ENCODE measurements around the gene JMY. TPM values are rescaled to one million over a fixed set of nuclear protein-coding genes. Genes with fewer than 3 reads are reported as not detected.

Gene JMY, protein sequence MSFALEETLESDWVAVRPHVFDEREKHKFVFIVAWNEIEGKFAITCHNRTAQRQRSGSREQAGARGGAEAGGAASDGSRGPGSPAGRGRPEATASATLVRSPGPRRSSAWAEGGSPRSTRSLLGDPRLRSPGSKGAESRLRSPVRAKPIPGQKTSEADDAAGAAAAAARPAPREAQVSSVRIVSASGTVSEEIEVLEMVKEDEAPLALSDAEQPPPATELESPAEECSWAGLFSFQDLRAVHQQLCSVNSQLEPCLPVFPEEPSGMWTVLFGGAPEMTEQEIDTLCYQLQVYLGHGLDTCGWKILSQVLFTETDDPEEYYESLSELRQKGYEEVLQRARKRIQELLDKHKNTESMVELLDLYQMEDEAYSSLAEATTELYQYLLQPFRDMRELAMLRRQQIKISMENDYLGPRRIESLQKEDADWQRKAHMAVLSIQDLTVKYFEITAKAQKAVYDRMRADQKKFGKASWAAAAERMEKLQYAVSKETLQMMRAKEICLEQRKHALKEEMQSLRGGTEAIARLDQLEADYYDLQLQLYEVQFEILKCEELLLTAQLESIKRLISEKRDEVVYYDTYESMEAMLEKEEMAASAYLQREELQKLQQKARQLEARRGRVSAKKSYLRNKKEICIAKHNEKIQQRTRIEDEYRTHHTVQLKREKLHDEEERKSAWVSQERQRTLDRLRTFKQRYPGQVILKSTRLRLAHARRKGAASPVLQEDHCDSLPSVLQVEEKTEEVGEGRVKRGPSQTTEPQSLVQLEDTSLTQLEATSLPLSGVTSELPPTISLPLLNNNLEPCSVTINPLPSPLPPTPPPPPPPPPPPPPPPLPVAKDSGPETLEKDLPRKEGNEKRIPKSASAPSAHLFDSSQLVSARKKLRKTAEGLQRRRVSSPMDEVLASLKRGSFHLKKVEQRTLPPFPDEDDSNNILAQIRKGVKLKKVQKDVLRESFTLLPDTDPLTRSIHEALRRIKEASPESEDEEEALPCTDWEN
- polyA plus RNA-seq (2013, experiment 1 of 2) = 4.2 TPM
- polyA plus RNA-seq (2013, experiment 2 of 2) = 4.4 TPM

DNA sequence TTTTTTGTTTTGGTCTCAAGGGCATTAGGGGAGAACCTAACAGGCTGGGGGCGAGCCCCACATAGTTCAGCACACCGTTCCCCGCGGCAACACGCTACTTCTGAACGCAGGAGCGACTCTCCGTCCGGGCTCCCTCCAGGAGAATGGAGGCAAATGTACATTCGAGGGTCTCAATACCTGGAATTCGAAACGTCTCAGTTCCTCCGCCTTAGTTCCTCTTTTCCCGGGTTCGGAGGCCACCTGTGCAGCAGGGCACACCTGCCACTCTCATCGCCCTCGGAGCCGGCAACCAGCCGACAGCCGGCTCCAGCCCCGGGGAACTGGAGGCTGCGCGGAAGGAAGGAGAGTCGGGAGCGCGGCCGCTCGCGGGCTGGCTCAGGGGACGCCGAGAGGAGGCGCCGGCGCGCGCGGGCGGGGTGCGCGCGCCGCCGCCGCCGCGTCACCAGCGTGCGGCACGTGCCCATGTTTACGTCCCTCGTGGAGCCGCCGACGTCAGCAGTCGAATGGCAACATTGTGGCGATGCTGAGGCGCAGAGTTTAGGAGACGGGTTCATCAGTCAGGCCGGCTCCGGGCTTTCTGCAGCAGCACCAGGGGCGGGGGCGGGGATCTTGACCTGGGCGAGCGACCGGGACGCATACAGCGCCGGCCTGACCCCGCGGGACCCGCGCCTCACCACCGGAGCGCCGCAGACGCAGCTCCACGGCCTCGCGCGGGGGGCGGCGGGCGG, at the start of gene JMY:
Gene JMY, plus strand, starts transcription at position 498 of the 728 bp plus-strand sequence. CDS start 520 bp downstream, outside the sequence.
- Histone ChIP-seq H3K14ac (ENCODE audit: low read length) (peak within 1 kb of the TSS; percentile 71), H2BK12ac (ENCODE audit: low read length) (no peak within 1 kb of the TSS), H3K9ac (ENCODE audit: low read depth, low read length, poor library complexity) (peak within 1 kb of the TSS; percentile 96), H2AFZ (ENCODE audit: low read length) (peak within 1 kb of the TSS; percentile 92), H3K4ac (ENCODE audit: low read length) (peak within 1 kb of the TSS; percentile 76), H3K4me2 (ENCODE audit: insufficient read depth, low read length, poor library complexity, severe bottlenecking) (peak within 1 kb of the TSS; percentile 89), H4K91ac (ENCODE audit: low read depth, low read length, poor library complexity) (no peak within 1 kb of the TSS), H3K23ac (ENCODE audit: low read depth, low read length, poor library complexity) (peak within 1 kb of the TSS; percentile 96), H3K4me3 (ENCODE audit: low read length in 2 of 2) (peak within 1 kb of the TSS; percentile 67 to 81), H3K36me3 (replicated peaks in 1 of 2; ENCODE audit: control insufficient read depth in 2 of 2, insufficient read depth in 2 of 2, low read length in 2 of 2) (no peaks in the 10 kb centered on the region), H2BK15ac (ENCODE audit: low read length) (peak within 1 kb of the TSS; percentile 30), H3K27ac (replicated peaks; ENCODE audit: low read length) (no peak within 1 kb of the TSS), H3K27me3 (ENCODE audit: control insufficient read depth in 3 of 3, insufficient read depth in 3 of 3, low read depth in 1 of 3, low read length in 3 of 3) (peaks cover 0 to 3% (median 0%) of the 10 kb centered on the region in 3 experiments), H4K8ac (ENCODE audit: low read depth, low read length) (peak within 1 kb of the TSS; percentile 65), H3K9me3 (replicated peaks in 1 of 2; ENCODE audit: control insufficient read depth in 2 of 2, insufficient read depth in 1 of 2, low read depth in 1 of 2, low read length in 2 of 2) (no peaks in the 10 kb centered on the region), H2BK120ac (ENCODE audit: low read depth, low read length) (peak within 1 kb of the TSS; percentile 61), H2AK5ac (ENCODE audit: low read depth, low read length) (peak within 1 kb of the TSS; percentile 81), H3K79me1 (ENCODE audit: low read depth, low read length) (peaks cover 11% of the 10 kb centered on the region), H3K18ac (ENCODE audit: low read length) (peak within 1 kb of the TSS; percentile 94), H3K4me1 (ENCODE audit: control insufficient read depth in 2 of 2, insufficient read depth in 1 of 2, low read depth in 1 of 2, low read length in 2 of 2) (no peaks in the 10 kb centered on the region), H2BK5ac (ENCODE audit: low read length) (peak within 1 kb of the TSS; percentile 12)
- DNase-seq (ENCODE audit: low spot score) = peak; percentile 80
- WGBS, 2 donors (ENCODE audit: extremely low coverage in 2 of 2, insufficient read length in 2 of 2, insufficient replicate concordance in 1 of 2) = no CpG with 5 or more reads among the region's 83 CpGs

DNA sequence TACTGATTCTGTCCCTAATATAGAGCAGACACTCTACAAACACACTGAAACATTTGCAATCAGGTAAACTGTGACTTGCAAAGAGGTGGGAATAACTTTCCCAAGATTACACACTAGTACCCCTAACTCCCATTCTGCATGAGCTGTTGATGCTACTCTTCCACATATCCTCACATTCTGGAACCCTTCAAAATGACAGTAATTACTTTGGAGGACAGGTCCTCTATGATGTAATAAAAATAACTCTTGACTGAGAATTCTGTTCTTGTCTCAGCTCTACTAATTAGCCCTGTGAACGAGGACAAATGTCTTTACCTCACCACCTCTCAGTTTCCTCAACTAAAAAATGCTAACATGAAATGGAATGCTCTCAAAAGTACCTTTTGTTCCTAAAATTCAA, 49.5 kb upstream of the JMY start:
- WGBS, 2 donors (ENCODE audit: extremely low coverage in 2 of 2, insufficient read length in 2 of 2, insufficient replicate concordance in 1 of 2) = no CpG with 5 or more reads among the region's 1 CpG

DNA sequence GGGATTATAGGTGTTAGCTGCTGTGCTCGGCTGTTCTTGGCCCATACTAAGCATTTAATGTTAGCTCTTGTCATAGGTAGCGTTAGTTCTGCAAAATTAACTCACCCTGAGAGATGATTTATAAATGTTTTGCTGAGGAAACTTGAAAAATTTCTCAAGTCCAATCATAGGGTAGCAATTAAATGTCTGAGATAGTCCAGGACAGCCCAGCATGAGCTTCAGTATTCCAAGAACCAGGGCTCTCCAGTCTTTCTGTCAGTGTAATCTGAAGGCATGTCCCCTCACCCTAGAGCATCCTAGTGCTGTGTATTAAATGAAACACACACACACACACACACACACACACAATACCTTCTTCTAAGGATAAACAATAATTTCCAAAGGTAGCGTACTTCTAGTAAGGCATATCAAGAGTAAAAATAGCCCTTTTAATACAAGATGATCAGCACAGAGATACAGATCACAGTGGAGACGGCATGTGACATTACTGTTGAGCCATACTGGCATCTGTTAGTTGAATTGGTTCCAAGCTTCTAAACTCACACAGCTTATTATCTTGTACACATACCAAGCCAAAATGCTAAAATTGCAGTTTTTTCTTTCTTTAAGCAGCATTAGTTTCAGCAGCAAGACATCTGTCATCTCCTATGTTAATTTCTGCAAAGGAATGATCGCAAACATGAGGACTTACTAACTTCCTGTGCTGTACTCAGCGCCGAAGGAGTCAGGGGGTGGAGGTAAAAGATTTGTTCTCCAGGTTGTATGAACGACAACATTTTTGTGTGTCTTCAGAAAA, 46.3 kb upstream of the JMY start:
- no peak overlapping the region for H4K91ac ChIP-seq (ENCODE audit: low read depth, low read length, poor library complexity)
- H3K4me3 ChIP-seq (ENCODE audit: low read length in 2 of 2) = no peak overlapping the region
- no peaks in the 10 kb centered on the region for H3K27me3 ChIP-seq (ENCODE audit: control insufficient read depth in 3 of 3, insufficient read depth in 3 of 3, low read depth in 1 of 3, low read length in 3 of 3)
- no peaks in the 10 kb centered on the region for H3K36me3 ChIP-seq (replicated peaks in 1 of 2; ENCODE audit: control insufficient read depth in 2 of 2, insufficient read depth in 2 of 2, low read length in 2 of 2)
- no peaks in the 10 kb centered on the region for H3K4me1 ChIP-seq (ENCODE audit: control insufficient read depth in 2 of 2, insufficient read depth in 1 of 2, low read depth in 1 of 2, low read length in 2 of 2)
- H3K23ac ChIP-seq (ENCODE audit: low read depth, low read length, poor library complexity) = no peak overlapping the region
- no peak overlapping the region for H3K4me2 ChIP-seq (ENCODE audit: insufficient read depth, low read length, poor library complexity, severe bottlenecking)
- H2AK5ac ChIP-seq (ENCODE audit: low read depth, low read length) = no peak overlapping the region
- no peak overlapping the region for H2BK12ac ChIP-seq (ENCODE audit: low read length)
- no peak overlapping the region for H3K4ac ChIP-seq (ENCODE audit: low read length)
- no peak for DNase-seq (ENCODE audit: low spot score)
- no peak overlapping the region for H2BK120ac ChIP-seq (ENCODE audit: low read depth, low read length)
- H2AFZ ChIP-seq (ENCODE audit: low read length) = no peak overlapping the region
- H3K27ac ChIP-seq (replicated peaks; ENCODE audit: low read length) = no peak overlapping the region
- H4K8ac ChIP-seq (ENCODE audit: low read depth, low read length) = no peak overlapping the region
- H3K79me1 ChIP-seq (ENCODE audit: low read depth, low read length) = no peaks in the 10 kb centered on the region
- no CpG with 5 or more reads among the region's 8 CpGs for WGBS, 2 donors (ENCODE audit: extremely low coverage in 2 of 2, insufficient read length in 2 of 2, insufficient replicate concordance in 1 of 2)
- no peaks in the 10 kb centered on the region for H3K9me3 ChIP-seq (replicated peaks in 1 of 2; ENCODE audit: control insufficient read depth in 2 of 2, insufficient read depth in 1 of 2, low read depth in 1 of 2, low read length in 2 of 2)
- H2BK15ac ChIP-seq (ENCODE audit: low read length) = no peak overlapping the region
- no peak overlapping the region for H3K18ac ChIP-seq (ENCODE audit: low read length)
- H3K14ac ChIP-seq (ENCODE audit: low read length) = no peak overlapping the region
- no peak overlapping the region for H2BK5ac ChIP-seq (ENCODE audit: low read length)
- H3K9ac ChIP-seq (ENCODE audit: low read depth, low read length, poor library complexity) = no peak overlapping the region

More for the DNA sequence above, 49.5 kb upstream of the JMY start:
- H2BK5ac ChIP-seq (ENCODE audit: low read length) = no peak overlapping the region
- H3K36me3 ChIP-seq (replicated peaks in 1 of 2; ENCODE audit: control insufficient read depth in 2 of 2, insufficient read depth in 2 of 2, low read length in 2 of 2) = no peaks in the 10 kb centered on the region
- DNase-seq (ENCODE audit: low spot score) = no peak
- H3K9me3 ChIP-seq (replicated peaks in 1 of 2; ENCODE audit: control insufficient read depth in 2 of 2, insufficient read depth in 1 of 2, low read depth in 1 of 2, low read length in 2 of 2) = no peaks in the 10 kb centered on the region
- no peak overlapping the region for H3K4me3 ChIP-seq (ENCODE audit: low read length in 2 of 2)
- H3K9ac ChIP-seq (ENCODE audit: low read depth, low read length, poor library complexity) = no peak overlapping the region
- H2AFZ ChIP-seq (ENCODE audit: low read length) = no peak overlapping the region
- H2AK5ac ChIP-seq (ENCODE audit: low read depth, low read length) = no peak overlapping the region
- no peak overlapping the region for H3K14ac ChIP-seq (ENCODE audit: low read length)
- H4K91ac ChIP-seq (ENCODE audit: low read depth, low read length, poor library complexity) = no peak overlapping the region
- no peak overlapping the region for H3K23ac ChIP-seq (ENCODE audit: low read depth, low read length, poor library complexity)
- H3K27ac ChIP-seq (replicated peaks; ENCODE audit: low read length) = no peak overlapping the region
- no peak overlapping the region for H2BK12ac ChIP-seq (ENCODE audit: low read length)
- no peak overlapping the region for H2BK15ac ChIP-seq (ENCODE audit: low read length)
- no peak overlapping the region for H4K8ac ChIP-seq (ENCODE audit: low read depth, low read length)
- H2BK120ac ChIP-seq (ENCODE audit: low read depth, low read length) = no peak overlapping the region
- H3K27me3 ChIP-seq (ENCODE audit: control insufficient read depth in 3 of 3, insufficient read depth in 3 of 3, low read depth in 1 of 3, low read length in 3 of 3) = no peaks in the 10 kb centered on the region
- H3K4ac ChIP-seq (ENCODE audit: low read length) = no peak overlapping the region
- H3K79me1 ChIP-seq (ENCODE audit: low read depth, low read length) = no peaks in the 10 kb centered on the region
- H3K4me2 ChIP-seq (ENCODE audit: insufficient read depth, low read length, poor library complexity, severe bottlenecking) = no peak overlapping the region
- H3K4me1 ChIP-seq (ENCODE audit: control insufficient read depth in 2 of 2, insufficient read depth in 1 of 2, low read depth in 1 of 2, low read length in 2 of 2) = peaks cover 0 to 2% of the 10 kb centered on the region in 2 donors
- H3K18ac ChIP-seq (ENCODE audit: low read length) = no peak overlapping the region
